ENCODE results near the gene CDHR3.

CDHR3 gene

GRCh38 chr7:105934572-105935185 lies 28.4 kb upstream of the CDHR3 start:
- Histone ChIP-seq H3K9me2 (replicated peaks; ENCODE audit: insufficient read depth, low read length) (no peaks in the 10 kb centered on the region), H3K36me3 (replicated peaks; ENCODE audit: insufficient read depth, low read length) (no peaks in the 10 kb centered on the region), H3K4me2 (ENCODE audit: low read depth, low read length) (no peak overlapping the region), H3F3A (ENCODE audit: insufficient read depth, low read length) (no peaks in the 10 kb centered on the region), H4K20me1 (ENCODE audit: insufficient read depth, low read length) (no peaks in the 10 kb centered on the region), H3K27ac (ENCODE audit: low read length) (no peak overlapping the region), H3K79me2 (ENCODE audit: low read length) (no peaks in the 10 kb centered on the region), H3K4me3 (ENCODE audit: low read length) (no peak overlapping the region), H3K9ac (ENCODE audit: low read length) (no peak overlapping the region), H3K9me3 (replicated peaks; ENCODE audit: insufficient read depth, low read length) (no peaks in the 10 kb centered on the region), H3K27me3 (replicated peaks; ENCODE audit: insufficient read depth, low read length) (no peaks in the 10 kb centered on the region), H2AFZ (ENCODE audit: low read length) (no peak overlapping the region), H3K4me1 (ENCODE audit: low read length) (no peaks in the 10 kb centered on the region)
- TF ChIP-seq EZH2phosphoT487 (IDR thresholded peaks at IDR 0.05; ENCODE audit: low read length), result no peak
- TF ChIP-seq CTCF (IDR thresholded peaks at IDR 0.05; ENCODE audit: low read length), result peak; percentile 26; the same call in 1 of the 2 replicates
- DNase-seq, result peak; percentile 25

GRCh38 chr7:105935250-105935649 lies 27.8 kb upstream of the CDHR3 start:
- Histone ChIP-seq H3K4me1 (ENCODE audit: low read length) (no peaks in the 10 kb centered on the region), H3K4me3 (ENCODE audit: low read length) (no peak overlapping the region), H2AFZ (ENCODE audit: low read length) (no peak overlapping the region), H3K9ac (ENCODE audit: low read length) (no peak overlapping the region), H3F3A (ENCODE audit: insufficient read depth, low read length) (no peaks in the 10 kb centered on the region), H3K9me2 (replicated peaks; ENCODE audit: insufficient read depth, low read length) (no peaks in the 10 kb centered on the region), H3K27me3 (replicated peaks; ENCODE audit: insufficient read depth, low read length) (no peaks in the 10 kb centered on the region), H3K4me2 (ENCODE audit: low read depth, low read length) (no peak overlapping the region), H4K20me1 (ENCODE audit: insufficient read depth, low read length) (no peaks in the 10 kb centered on the region), H3K27ac (ENCODE audit: low read length) (no peak overlapping the region), H3K9me3 (replicated peaks; ENCODE audit: insufficient read depth, low read length) (no peaks in the 10 kb centered on the region), H3K36me3 (replicated peaks; ENCODE audit: insufficient read depth, low read length) (no peaks in the 10 kb centered on the region), H3K79me2 (ENCODE audit: low read length) (no peaks in the 10 kb centered on the region)
- DNase-seq, result no peak
- TF ChIP-seq CTCF (IDR thresholded peaks at IDR 0.05; ENCODE audit: low read length), result no peak
- no peak for TF ChIP-seq EZH2 (optimal IDR thresholded peaks at IDR 0.05; ENCODE audit: low read depth, low read length)
- TF ChIP-seq EZH2phosphoT487 (IDR thresholded peaks at IDR 0.05; ENCODE audit: low read length), result no peak

GRCh38 chr7:105937411-105937810 lies 25.7 kb upstream of the CDHR3 start:
- Histone ChIP-seq H4K20me1 (ENCODE audit: insufficient read depth, low read length) (no peaks in the 10 kb centered on the region), H3K27ac (ENCODE audit: low read length) (no peak overlapping the region), H2AFZ (ENCODE audit: low read length) (no peak overlapping the region), H3K4me3 (ENCODE audit: low read length) (no peak overlapping the region), H3F3A (ENCODE audit: insufficient read depth, low read length) (no peaks in the 10 kb centered on the region), H3K36me3 (replicated peaks; ENCODE audit: insufficient read depth, low read length) (no peaks in the 10 kb centered on the region), H3K9me3 (replicated peaks; ENCODE audit: insufficient read depth, low read length) (no peaks in the 10 kb centered on the region), H3K9me2 (replicated peaks; ENCODE audit: insufficient read depth, low read length) (no peaks in the 10 kb centered on the region), H3K9ac (ENCODE audit: low read length) (no peak overlapping the region), H3K79me2 (ENCODE audit: low read length) (no peaks in the 10 kb centered on the region), H3K4me2 (ENCODE audit: low read depth, low read length) (no peak overlapping the region), H3K4me1 (ENCODE audit: low read length) (no peaks in the 10 kb centered on the region), H3K27me3 (replicated peaks; ENCODE audit: insufficient read depth, low read length) (no peaks in the 10 kb centered on the region)
- no peak for TF ChIP-seq EZH2 (optimal IDR thresholded peaks at IDR 0.05; ENCODE audit: low read depth, low read length)
- TF ChIP-seq CTCF (IDR thresholded peaks at IDR 0.05; ENCODE audit: low read length), result no peak
- no peak for DNase-seq
